Measurements from ENCODE around the gene APLF.
"Not testable (repeated sequence)": the region's sequence is repeated elsewhere in the genome, so short reads cannot be mapped to it uniquely, and the experiment has no call there.

The APLF gene

DNA sequence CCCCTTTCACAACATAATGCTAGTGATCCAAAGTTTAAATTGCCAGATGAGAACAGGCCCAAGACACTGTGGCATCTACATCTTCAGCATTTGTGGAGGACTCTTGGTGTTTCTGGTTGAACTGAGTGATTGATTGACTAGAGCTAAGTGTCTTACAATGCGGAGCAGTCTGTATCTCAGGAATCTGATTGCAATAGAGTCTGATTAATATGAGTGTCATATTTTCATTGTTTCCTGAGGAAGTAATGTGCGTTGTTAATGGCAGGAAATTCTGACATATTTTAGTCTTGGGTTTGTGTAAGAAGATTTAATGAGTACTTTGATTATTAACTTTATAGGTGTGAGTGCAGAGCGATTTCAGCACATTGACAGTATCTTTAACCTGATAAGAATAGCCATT is 94.0 kb downstream of the APLF start:
- H3K4me1 ChIP-seq (ENCODE audit: control insufficient read depth, insufficient read depth, low read length) = no peaks in the 10 kb centered on the region
- no CpG with 5 or more reads among the region's 3 CpGs for WGBS (ENCODE audit: insufficient coverage, insufficient read length)
- no peak overlapping the region for H3K27ac ChIP-seq (ENCODE audit: low read length)
- no peak for DNase-seq (ENCODE audit: low read depth, low spot score)
- no peaks in the 10 kb centered on the region for H3K27me3 ChIP-seq (ENCODE audit: control insufficient read depth, insufficient read depth, low read length)
- no peaks in the 10 kb centered on the region for H3K9me3 ChIP-seq (ENCODE audit: control insufficient read depth, insufficient read depth, low read length)
- no peak overlapping the region for H3K4me3 ChIP-seq (ENCODE audit: low read length)
- no peaks in the 10 kb centered on the region for H3K36me3 ChIP-seq (ENCODE audit: control insufficient read depth, insufficient read depth, low read length)

DNA sequence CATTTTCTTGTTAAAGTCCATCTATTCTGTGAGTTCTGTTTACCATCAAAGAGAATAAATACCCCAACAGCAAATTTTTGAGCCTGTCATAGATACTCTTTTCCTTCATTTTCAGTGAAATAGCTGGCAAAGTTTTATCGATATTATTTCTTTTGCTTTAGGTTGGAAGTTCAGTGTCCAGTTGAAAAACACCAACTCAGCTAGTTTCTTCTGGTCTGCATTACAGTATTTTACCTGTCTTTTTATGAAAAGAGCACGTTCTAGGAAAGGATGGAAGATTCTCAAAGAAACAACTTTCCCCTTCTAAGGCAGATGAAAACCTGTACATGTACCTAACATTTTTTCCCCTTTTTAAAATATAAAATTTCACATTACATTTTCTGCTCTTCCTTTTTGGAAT is 95.5 kb downstream of the APLF start:
- H3K27me3 ChIP-seq (ENCODE audit: control insufficient read depth, insufficient read depth, low read length) = no peaks in the 10 kb centered on the region
- H3K9me3 ChIP-seq (ENCODE audit: control insufficient read depth, insufficient read depth, low read length) = no peaks in the 10 kb centered on the region
- H3K4me3 ChIP-seq (ENCODE audit: low read length) = no peak overlapping the region
- DNase-seq (ENCODE audit: low read depth, low spot score) = no peak
- H3K4me1 ChIP-seq (ENCODE audit: control insufficient read depth, insufficient read depth, low read length) = no peaks in the 10 kb centered on the region
- no CpG with 5 or more reads among the region's 2 CpGs for WGBS (ENCODE audit: insufficient coverage, insufficient read length)
- H3K36me3 ChIP-seq (ENCODE audit: control insufficient read depth, insufficient read depth, low read length) = no peaks in the 10 kb centered on the region
- no peak overlapping the region for H3K27ac ChIP-seq (ENCODE audit: low read length)

DNA sequence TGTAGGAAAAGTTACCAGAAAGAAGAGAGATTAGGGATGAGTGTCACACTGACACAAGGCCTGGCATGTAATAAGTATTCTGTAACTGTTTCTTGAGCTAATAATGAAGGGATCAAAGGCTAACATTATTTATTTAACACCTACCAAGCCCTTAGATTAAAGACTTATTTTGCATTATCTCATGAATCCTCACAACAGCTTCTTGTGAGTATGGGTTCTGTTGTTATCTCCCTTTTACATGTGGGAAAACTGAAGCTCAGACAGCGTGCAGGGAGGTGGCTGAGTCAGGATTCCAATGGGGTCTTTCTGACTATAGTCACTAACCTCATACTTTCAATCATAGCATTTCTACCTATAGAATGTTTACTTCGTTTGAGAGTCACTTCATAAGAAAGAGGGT is 97.0 kb downstream of the APLF start:
- H3K9me3 ChIP-seq (ENCODE audit: control insufficient read depth, insufficient read depth, low read length) = no peaks in the 10 kb centered on the region
- no peaks in the 10 kb centered on the region for H3K27me3 ChIP-seq (ENCODE audit: control insufficient read depth, insufficient read depth, low read length)
- no peak overlapping the region for H3K4me3 ChIP-seq (ENCODE audit: low read length)
- no CpG with 5 or more reads among the region's 2 CpGs for WGBS (ENCODE audit: insufficient coverage, insufficient read length)
- no peaks in the 10 kb centered on the region for H3K4me1 ChIP-seq (ENCODE audit: control insufficient read depth, insufficient read depth, low read length)
- no peak for DNase-seq (ENCODE audit: low read depth, low spot score)
- no peak overlapping the region for H3K27ac ChIP-seq (ENCODE audit: low read length)
- no peaks in the 10 kb centered on the region for H3K36me3 ChIP-seq (ENCODE audit: control insufficient read depth, insufficient read depth, low read length)

DNA sequence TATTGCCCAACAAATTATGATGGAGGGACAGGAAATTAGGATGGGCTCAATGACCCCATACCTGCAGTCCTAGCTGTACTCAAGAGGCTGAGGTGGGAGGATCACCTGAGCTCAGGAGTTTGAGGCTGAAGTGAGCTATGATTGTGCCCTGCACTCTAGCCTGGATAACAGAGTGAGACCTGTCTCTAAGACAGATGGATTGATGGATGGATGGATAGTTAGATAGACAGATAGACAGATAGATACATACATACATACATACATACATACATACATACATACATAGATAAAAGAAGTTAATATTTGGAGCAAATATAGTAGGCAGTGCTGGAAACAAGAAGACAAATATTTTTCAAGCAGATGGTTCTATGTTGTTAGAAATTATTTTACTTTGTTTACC is 97.9 kb downstream of the APLF start:
- no peaks in the 10 kb centered on the region for H3K9me3 ChIP-seq (ENCODE audit: control insufficient read depth, insufficient read depth, low read length)
- H3K4me3 ChIP-seq (ENCODE audit: low read length) = no peak overlapping the region
- no peaks in the 10 kb centered on the region for H3K4me1 ChIP-seq (ENCODE audit: control insufficient read depth, insufficient read depth, low read length)
- H3K27ac ChIP-seq (ENCODE audit: low read length) = no peak overlapping the region
- no peaks in the 10 kb centered on the region for H3K36me3 ChIP-seq (ENCODE audit: control insufficient read depth, insufficient read depth, low read length)
- H3K27me3 ChIP-seq (ENCODE audit: control insufficient read depth, insufficient read depth, low read length) = no peaks in the 10 kb centered on the region
- DNase-seq (ENCODE audit: low read depth, low spot score) = no peak

DNA sequence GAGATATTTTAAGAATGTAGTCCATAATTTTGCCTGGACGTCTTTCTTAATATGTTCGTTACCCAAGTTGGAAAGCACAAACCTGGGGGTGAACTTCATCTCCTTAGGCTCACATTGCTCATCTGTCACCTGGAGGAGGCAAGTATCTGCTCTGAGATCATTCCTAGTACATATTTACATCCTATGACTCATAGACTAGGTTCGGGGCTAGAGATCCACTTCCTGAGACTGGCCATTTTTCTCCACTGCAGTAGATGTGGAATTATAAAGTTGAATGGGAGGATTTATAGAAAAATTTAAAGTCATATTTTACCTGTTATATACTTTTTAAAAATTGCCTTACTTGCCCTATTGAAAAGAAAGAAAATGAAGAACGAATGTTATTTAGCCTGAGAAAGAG is 98.5 kb downstream of the APLF start:
- Histone ChIP-seq H3K9me3 (ENCODE audit: control insufficient read depth, insufficient read depth, low read length) (no peaks in the 10 kb centered on the region), H3K27ac (ENCODE audit: low read length) (no peak overlapping the region), H3K36me3 (ENCODE audit: control insufficient read depth, insufficient read depth, low read length) (no peaks in the 10 kb centered on the region), H3K27me3 (ENCODE audit: control insufficient read depth, insufficient read depth, low read length) (no peaks in the 10 kb centered on the region), H3K4me3 (ENCODE audit: low read length) (no peak overlapping the region), H3K4me1 (ENCODE audit: control insufficient read depth, insufficient read depth, low read length) (no peaks in the 10 kb centered on the region)
- DNase-seq (ENCODE audit: low read depth, low spot score) = no peak
- no CpG with 5 or more reads among the region's 4 CpGs for WGBS (ENCODE audit: insufficient coverage, insufficient read length)

DNA sequence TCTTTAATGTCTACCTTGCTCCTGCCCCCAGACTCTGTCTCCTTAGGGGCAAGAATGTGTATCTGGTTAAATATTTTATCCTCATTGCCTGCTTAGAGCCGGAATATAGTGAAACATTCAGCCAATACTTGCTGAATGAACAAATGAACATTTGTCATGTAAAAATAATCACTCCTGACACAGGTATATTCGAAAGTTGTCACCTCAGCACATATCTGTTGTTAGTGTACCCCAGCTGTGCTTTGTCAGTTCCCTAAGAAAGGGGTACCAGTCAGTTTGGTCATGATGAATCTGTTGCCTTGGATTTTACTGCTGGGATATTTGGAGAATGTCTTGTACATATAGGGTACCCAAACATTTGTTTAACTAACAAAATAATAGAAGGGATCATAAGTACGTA is 99.0 kb downstream of the APLF start:
- H3K9me3 ChIP-seq (ENCODE audit: control insufficient read depth, insufficient read depth, low read length) = no peaks in the 10 kb centered on the region
- no peak overlapping the region for H3K4me3 ChIP-seq (ENCODE audit: low read length)
- no peak for DNase-seq (ENCODE audit: low read depth, low spot score)
- no peaks in the 10 kb centered on the region for H3K4me1 ChIP-seq (ENCODE audit: control insufficient read depth, insufficient read depth, low read length)
- WGBS (ENCODE audit: insufficient coverage, insufficient read length) = no CpG with 5 or more reads among the region's 3 CpGs
- no peak overlapping the region for H3K27ac ChIP-seq (ENCODE audit: low read length)
- no peaks in the 10 kb centered on the region for H3K27me3 ChIP-seq (ENCODE audit: control insufficient read depth, insufficient read depth, low read length)
- H3K36me3 ChIP-seq (ENCODE audit: control insufficient read depth, insufficient read depth, low read length) = no peaks in the 10 kb centered on the region

DNA sequence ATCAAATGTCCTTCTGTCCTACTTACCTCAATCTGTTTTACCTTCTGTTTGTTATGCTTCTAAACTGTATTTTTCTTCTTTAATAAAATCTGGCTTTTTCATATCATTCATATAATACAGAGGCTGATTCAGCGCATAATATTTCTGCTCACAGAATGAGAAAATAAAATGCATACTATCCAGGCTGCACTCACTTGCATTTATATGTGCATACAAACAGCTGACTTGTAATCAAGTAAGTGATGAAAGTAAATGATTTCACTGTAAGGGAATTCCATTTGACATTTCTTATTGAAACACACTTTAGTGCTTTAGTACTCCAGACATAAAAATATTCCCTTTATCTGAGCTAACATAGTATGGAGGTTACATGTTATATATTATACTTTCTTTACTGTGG is 100.7 kb downstream of the APLF start:
- no peaks in the 10 kb centered on the region for H3K36me3 ChIP-seq (ENCODE audit: control insufficient read depth, insufficient read depth, low read length)
- H3K9me3 ChIP-seq (ENCODE audit: control insufficient read depth, insufficient read depth, low read length) = no peaks in the 10 kb centered on the region
- H3K27ac ChIP-seq (ENCODE audit: low read length) = no peak overlapping the region
- H3K4me3 ChIP-seq (ENCODE audit: low read length) = no peak overlapping the region
- H3K4me1 ChIP-seq (ENCODE audit: control insufficient read depth, insufficient read depth, low read length) = no peaks in the 10 kb centered on the region
- WGBS (ENCODE audit: insufficient coverage, insufficient read length) = no CpG with 5 or more reads among the region's 1 CpG
- H3K27me3 ChIP-seq (ENCODE audit: control insufficient read depth, insufficient read depth, low read length) = no peaks in the 10 kb centered on the region
- no peak for DNase-seq (ENCODE audit: low read depth, low spot score)

DNA sequence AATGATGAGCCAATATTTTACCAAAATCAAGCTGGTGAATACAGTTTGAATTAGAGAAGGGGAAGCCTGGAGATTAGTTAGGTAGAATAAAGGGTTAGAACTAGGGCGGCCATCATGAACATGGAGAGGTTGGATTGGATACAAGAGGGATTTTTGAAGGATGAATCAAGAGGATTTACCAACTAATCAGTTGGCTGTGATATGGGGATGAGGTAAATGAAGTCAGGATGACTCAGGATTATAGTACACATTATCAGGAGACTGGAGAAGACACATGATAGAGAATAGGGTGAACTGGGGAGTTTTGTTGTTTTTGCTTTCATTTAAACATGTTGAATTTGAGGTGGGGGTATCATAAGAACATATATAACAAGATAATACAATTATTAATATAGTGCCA is 102.2 kb downstream of the APLF start:
- WGBS (ENCODE audit: insufficient coverage, insufficient read length) = no CpG with 5 or more reads among the region's 1 CpG
- Histone ChIP-seq H3K4me1 (ENCODE audit: control insufficient read depth, insufficient read depth, low read length) (no peaks in the 10 kb centered on the region), H3K9me3 (ENCODE audit: control insufficient read depth, insufficient read depth, low read length) (no peaks in the 10 kb centered on the region), H3K27ac (ENCODE audit: low read length) (no peak overlapping the region), H3K4me3 (ENCODE audit: low read length) (no peak overlapping the region), H3K27me3 (ENCODE audit: control insufficient read depth, insufficient read depth, low read length) (no peaks in the 10 kb centered on the region), H3K36me3 (ENCODE audit: control insufficient read depth, insufficient read depth, low read length) (no peaks in the 10 kb centered on the region)
- no peak for DNase-seq (ENCODE audit: low read depth, low spot score)

DNA sequence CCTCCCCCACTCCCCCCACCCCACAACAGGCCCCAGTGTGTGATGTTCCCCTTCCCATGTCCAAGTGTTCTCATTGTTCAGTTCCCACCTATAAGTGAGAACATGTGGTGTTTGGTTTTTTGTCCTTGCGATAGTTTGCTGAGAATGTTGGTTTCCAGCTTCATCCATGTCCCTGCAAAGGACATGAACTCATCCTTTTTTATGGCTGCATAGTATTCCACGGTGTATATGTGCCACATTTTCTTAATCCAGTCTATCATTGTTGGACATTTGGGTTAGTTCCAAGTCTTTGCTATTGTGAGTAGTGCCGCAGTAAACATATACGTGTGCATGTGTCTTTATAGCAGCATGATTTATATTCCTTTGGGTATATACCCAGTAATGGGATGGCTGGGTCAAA is 103.0 kb downstream of the APLF start:
- H3K4me1 ChIP-seq (ENCODE audit: control insufficient read depth, insufficient read depth, low read length); H3K9me3 ChIP-seq (ENCODE audit: control insufficient read depth, insufficient read depth, low read length); H3K27ac ChIP-seq (ENCODE audit: low read length); H3K4me3 ChIP-seq (ENCODE audit: low read length); H3K27me3 ChIP-seq (ENCODE audit: control insufficient read depth, insufficient read depth, low read length); DNase-seq (ENCODE audit: low read depth, low spot score); H3K36me3 ChIP-seq (ENCODE audit: control insufficient read depth, insufficient read depth, low read length): not testable (repeated sequence)
- WGBS (ENCODE audit: insufficient coverage, insufficient read length) = no CpG with 5 or more reads among the region's 4 CpGs

DNA sequence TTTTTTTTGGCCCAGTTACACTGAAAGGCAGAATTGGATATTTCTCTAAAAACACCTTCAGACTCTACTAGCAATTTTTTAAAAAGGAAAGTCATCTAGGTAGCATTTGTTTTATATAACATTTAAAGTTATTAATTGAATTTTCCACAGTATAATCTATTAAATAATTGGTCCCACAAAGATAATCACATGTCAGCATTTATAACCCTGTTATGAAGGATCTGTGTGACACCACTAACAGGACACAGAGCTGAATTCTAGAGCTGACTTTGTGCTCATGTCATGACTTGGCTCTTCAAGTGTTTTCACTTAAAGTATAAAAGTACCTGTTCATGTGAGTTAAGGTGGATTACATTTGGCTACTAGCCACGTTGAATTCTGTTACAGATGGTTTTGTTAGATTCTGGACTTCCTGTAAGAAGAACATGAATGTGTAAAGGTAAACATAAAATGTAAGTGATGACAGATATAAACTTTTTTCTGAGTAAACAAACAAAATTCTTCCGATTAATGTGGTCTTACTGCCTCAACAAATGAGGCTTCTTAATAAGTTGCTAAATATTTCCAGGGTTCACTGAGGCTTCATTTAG is 106.9 kb downstream of the APLF start:
- no peak for DNase-seq (ENCODE audit: low read depth, low spot score)

DNA sequence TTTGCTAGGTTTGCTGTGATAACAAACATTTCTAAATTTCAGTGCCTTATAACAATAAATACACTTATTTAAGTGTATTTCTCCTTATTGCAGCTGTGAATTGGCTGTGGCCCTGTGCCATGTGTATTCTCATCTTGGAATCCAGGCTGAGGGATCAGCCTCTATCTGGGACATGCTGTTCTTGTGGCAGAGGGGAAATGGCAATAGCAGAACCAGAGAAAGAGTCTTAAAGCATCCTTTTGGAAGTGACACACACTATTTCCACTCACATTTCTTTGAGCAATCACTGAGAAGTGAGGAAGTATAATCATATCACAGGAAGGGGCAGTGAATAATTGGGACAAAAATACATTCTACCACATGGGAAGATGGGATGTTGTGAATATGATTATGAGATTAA is 109.8 kb downstream of the APLF start:
- H3K27me3 ChIP-seq (ENCODE audit: control insufficient read depth, insufficient read depth, low read length) = no peaks in the 10 kb centered on the region
- H3K36me3 ChIP-seq (ENCODE audit: control insufficient read depth, insufficient read depth, low read length) = no peaks in the 10 kb centered on the region
- no peak overlapping the region for H3K27ac ChIP-seq (ENCODE audit: low read length)
- H3K4me3 ChIP-seq (ENCODE audit: low read length) = no peak overlapping the region
- H3K9me3 ChIP-seq (ENCODE audit: control insufficient read depth, insufficient read depth, low read length) = no peaks in the 10 kb centered on the region
- no peak for DNase-seq (ENCODE audit: low read depth, low spot score)
- no peaks in the 10 kb centered on the region for H3K4me1 ChIP-seq (ENCODE audit: control insufficient read depth, insufficient read depth, low read length)

More for the DNA sequence above, 106.9 kb downstream of the APLF start:
- Histone ChIP-seq H3K4me3 (ENCODE audit: low read length) (no peak overlapping the region), H3K27me3 (ENCODE audit: control insufficient read depth, insufficient read depth, low read length) (no peaks in the 10 kb centered on the region), H3K27ac (ENCODE audit: low read length) (no peak overlapping the region), H3K36me3 (ENCODE audit: control insufficient read depth, insufficient read depth, low read length) (no peaks in the 10 kb centered on the region), H3K9me3 (ENCODE audit: control insufficient read depth, insufficient read depth, low read length) (no peaks in the 10 kb centered on the region), H3K4me1 (ENCODE audit: control insufficient read depth, insufficient read depth, low read length) (no peaks in the 10 kb centered on the region)
- no CpG with 5 or more reads among the region's 2 CpGs for WGBS (ENCODE audit: insufficient coverage, insufficient read length)

All from iPS DF 6.9 (cell line).